ENCODE results near the gene ZIC4. TPM values are rescaled to one million over a fixed set of nuclear protein-coding genes. Genes with fewer than 3 reads are reported as not detected.

The ZIC4 gene
- total RNA-seq: not detected

- ATAC-seq: no peak
Observed at GRCh38 chr3:147406028-147406931, at the start of gene ZIC4. Gene ZIC4 (minus strand): TSS chr3:147406543. CDS start chr3:147402797, 3,746 bp downstream.

DNA sequence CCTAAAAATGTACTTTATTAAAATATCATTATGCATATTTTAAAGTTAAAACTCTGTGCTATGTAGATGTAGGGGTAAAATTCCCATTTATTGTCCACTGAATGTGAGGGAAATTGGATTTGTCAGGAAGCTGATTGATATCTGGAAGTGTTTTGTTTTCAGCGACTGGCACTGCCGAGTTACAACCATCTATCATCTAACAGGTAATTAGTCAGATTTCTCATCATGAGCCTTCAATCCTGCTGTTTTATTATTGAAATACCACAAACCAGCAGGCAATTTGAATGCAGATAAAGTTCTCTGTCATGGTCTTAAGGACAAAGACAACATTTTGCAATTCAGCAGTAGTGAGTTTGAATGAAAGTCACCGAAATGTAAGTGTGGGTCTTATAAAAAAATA is 43.3 kb upstream of the ZIC4 start:
- ATAC-seq: no peak

DNA sequence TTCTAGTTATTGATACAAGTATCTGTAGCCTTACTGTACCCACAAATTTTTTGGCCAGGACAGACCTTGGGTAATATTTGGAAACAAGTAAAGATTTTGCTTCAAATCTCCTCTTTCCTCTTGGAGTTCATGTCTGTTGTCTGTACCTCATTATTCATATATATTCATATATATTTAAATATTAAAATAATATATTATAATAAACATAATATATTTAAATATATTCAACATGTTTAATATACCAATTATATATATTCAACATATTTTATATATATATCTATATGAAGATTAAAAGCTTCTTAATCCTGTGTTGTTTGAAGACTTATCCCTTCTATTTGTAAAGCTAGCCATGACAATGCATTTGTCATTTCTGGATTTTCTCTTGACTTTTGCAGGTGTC is 40.9 kb upstream of the ZIC4 start:
- no peak for ATAC-seq

DNA sequence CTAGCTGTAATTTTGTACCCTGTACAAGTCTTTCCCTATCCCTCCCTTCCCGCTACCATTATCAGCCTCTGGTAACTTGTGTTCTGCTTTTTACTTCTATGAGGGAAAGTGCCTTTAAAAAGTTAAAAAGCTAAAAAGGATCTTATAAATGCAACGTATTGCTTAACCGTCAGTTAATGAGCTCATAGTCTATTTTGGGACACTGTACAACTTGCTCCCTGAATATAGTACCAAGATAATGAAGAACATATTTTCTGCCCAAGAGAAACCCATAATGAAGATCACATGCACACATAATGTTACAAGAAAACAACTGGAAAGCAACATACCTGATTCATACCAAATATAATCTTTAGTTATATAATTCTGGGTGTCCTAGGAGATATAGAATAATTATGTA is 25.4 kb upstream of the ZIC4 start:
- no peak for ATAC-seq

GRCh38 chr3:147428754-147429153 is 22.4 kb upstream of the ZIC4 start:
- no peak for ATAC-seq

- no peak for ATAC-seq
Observed at GRCh38 chr3:147428326-147428725, 22.0 kb upstream of the ZIC4 start.

DNA sequence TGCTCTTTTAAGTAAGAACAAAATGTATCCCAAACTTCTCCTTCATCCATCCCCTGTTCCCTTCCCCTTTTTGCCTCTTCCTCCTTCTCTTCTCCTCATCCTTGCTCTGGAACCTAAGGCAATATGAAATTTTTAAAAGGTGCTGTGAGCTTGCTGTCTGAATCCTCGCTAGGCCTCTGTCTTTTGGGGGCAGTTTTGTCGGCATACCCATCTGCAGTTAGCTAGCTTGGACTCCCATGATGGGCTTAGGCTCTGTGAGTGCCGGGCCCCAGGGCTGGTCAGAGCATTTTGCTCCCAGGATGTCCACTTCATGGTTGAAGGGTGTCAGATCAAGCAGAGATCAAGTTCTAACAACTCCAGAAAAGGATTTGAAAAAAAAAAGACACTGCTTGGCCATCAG is 21.4 kb upstream of the ZIC4 start:
- ATAC-seq: no peak

- ATAC-seq: no peak
Observed at GRCh38 chr3:147426931-147427330, 20.6 kb upstream of the ZIC4 start.

- no peak for ATAC-seq
Observed at GRCh38 chr3:147425388-147425850, 19.1 kb upstream of the ZIC4 start.

DNA sequence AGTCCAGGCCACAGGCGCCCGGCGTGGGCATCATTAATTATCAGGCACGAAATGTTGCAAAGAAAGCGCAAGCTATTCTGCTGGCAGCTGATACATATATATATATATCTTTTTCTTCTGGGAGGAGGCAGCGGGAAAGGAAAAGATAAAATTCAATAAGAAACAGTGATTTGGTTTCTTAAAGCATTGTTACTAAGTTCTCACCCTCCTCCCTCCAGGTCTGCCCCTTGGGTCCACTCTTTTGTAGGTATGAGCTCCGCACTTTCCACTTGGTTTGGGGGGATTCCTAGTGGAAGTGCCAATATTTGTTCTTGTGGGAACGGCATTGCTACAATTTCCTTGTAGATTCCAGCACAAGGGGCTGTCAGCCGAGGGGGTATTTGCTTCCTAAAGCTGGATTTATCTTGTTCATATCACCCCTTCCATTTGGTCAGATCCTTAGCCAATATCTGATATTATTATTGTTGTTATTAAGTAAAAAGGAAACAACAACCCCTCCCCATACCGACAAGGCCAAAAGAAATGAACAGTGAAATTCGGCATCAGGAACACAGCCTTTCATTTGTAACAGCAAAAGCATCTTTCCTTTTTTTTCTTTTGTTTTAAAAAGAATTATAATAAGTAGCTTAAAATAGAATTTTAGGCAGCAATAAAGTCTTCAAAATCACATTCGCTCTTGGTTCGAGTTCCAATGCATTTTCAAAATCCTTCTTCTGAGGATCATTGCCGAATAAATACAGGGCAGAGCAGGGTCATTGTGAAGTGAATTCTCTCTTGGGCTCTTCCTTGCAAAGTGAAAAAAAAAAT is 18.4 kb upstream of the ZIC4 start:
- ATAC-seq: no peak

GRCh38 chr3:147423798-147424580 is 17.6 kb upstream of the ZIC4 start:
- no peak for ATAC-seq

DNA sequence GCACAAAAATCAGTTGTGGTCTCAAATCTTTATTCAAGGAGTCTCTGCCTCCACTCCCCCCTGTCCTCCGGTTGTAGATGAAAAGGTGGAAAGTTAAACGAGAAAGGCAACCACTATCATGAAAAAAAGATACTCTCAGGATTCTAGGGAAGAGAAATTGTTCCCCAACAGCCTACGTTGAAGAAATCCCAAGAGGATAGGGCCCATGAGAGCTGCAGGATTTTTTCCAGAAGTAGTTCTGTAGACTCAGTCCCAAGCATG is 17.1 kb upstream of the ZIC4 start:
- no peak for ATAC-seq

DNA sequence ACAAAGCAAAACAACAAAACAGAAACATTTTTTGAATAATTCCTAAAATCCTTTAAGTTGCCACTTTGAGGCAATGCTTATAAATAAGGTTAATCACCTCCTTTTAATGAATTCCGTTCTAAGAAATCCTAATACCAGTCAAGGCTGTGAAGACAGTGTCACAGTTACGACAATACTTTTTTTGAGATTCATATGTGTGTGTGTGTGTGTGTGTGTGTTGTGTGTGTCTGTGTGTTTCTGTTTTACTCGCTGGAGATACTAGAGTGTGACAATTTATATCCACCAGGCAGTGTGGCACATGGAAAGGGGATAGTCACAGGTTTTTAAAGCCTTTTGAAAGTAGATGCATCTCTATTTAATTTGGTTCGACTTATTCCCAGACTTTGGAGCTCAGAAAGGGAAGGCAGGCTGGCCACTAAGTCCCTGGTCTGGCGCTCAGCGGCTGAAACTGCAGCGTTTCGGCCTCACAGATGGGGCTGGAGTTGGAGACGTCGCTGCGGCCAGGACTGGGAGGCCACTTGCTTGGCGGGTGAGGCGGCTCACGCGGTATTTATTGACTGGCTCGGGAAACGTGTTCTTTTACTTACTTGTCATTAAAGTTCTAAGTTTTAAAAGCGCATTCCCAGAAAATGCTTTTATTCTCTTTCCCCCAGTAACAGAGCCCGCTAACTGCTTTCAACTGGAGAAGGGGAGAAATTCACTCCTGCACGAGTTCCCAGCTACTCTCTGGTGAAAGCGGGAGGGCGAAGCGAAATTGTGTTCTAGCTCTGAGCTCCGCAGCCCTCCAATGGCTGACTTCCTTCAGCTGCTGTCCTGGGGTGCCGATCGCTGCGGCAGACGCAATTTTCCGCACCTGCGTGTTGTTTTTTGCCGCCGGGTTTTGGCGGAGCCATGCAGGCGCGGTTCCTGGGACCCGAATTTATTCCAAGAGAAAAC is 16.5 kb upstream of the ZIC4 start:
- ATAC-seq: no peak

- ATAC-seq: no peak
Observed at GRCh38 chr3:147422196-147422595, 15.9 kb upstream of the ZIC4 start.

- ATAC-seq: no peak
Observed at GRCh38 chr3:147421184-147421912, 15.0 kb upstream of the ZIC4 start.

GRCh38 chr3:147420353-147421183 is 14.2 kb upstream of the ZIC4 start:
- ATAC-seq: no peak

GRCh38 chr3:147419781-147420224 is 13.5 kb upstream of the ZIC4 start:
- ATAC-seq: no peak

DNA sequence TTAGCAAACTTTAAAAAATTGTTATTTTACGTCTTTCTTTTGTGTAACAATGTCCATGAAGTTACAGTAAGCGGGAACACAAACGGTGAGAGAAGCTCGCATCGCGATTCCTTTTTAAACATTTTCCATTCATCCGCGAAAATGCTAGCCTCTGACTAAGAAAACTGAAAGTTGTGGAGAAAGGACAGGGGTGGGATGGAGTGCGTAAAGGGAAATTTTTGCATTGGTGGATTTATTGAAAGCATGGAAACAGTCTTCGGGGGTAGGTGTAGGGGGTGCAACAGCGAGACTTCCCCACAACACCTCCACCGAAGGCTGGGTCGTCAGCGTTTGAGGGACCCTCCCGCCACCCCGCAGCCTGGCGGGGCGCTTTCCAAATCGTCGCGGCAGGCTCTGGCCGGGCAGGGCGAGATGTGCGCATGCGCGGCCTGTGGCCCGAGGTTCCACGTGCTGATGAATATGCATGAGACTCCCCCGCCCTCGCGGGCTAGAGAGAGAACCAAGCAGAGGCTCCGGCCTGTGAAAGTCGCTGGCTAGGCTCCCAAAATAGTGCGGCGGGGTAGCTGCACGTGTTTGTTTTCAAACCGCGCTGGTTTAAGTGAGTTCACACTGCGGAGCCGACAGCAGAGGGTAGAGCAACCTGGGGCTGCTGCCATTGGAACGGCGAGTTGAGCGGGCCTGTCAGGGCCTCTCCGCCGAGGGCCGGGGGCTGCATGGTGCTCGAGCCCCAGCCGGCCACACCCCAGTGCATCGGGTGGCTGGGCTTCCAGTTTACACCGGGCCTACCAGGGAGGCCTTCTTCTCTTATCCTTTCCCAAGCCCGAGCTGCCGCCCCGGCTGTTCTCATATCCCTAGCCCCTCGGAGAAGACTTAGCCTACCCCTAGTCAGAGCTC is 12.7 kb upstream of the ZIC4 start:
- no peak for ATAC-seq

- ATAC-seq: no peak
Observed at GRCh38 chr3:147418371-147418781, 12.0 kb upstream of the ZIC4 start.
